ENCODE measurements around the gene GAPDHS. TPM values are rescaled to one million over a fixed set of nuclear protein-coding genes. Genes with fewer than 3 reads are reported as not detected.

The GAPDHS gene
- total RNA-seq, 1 experiment from 2014 or later, result not detected

- Histone ChIP-seq H3K4me1 (replicated peaks) (no peaks in the 10 kb centered on the region), H3K4me3 (no peak overlapping the region), H3K27me3 (replicated peaks) (peaks cover 51% of the 10 kb centered on the region), H3K36me3 (no peaks in the 10 kb centered on the region), H3K9me3 (replicated peaks) (no peaks in the 10 kb centered on the region), H3K27ac (no peak overlapping the region)
- DNase-seq (ENCODE audit: low read depth in 1 of 2, low spot score in 2 of 2), result no peak
These were observed 31.6 kb upstream of the GAPDHS start for GRCh38 chr19:35501684-35502083.

GRCh38 chr19:35502751-35503150 lies 30.5 kb upstream of the GAPDHS start:
- Histone ChIP-seq H3K36me3 (no peaks in the 10 kb centered on the region), H3K4me1 (replicated peaks) (no peaks in the 10 kb centered on the region), H3K27ac (no peak overlapping the region), H3K4me3 (no peak overlapping the region), H3K9me3 (replicated peaks) (no peaks in the 10 kb centered on the region), H3K27me3 (replicated peaks) (peaks cover 62% of the 10 kb centered on the region)
- no peak for DNase-seq (ENCODE audit: low read depth in 1 of 2, low spot score in 2 of 2)

- H3K4me3 ChIP-seq, result no peak overlapping the region
- 0 out of 2 replicates have a peak, but pooled peaks cover 3% of the 10 kb centered on the region for H3K9me3 ChIP-seq (replicated peaks)
- peaks cover 4% of the 10 kb centered on the region for H3K4me1 ChIP-seq (replicated peaks)
- no peak for DNase-seq (ENCODE audit: low read depth in 1 of 2, low spot score in 2 of 2)
- H3K36me3 ChIP-seq, result no peaks in the 10 kb centered on the region
- peaks cover 83% of the 10 kb centered on the region for H3K27me3 ChIP-seq (replicated peaks)
- no peak overlapping the region for H3K27ac ChIP-seq
These were observed 27.2 kb upstream of the GAPDHS start for GRCh38 chr19:35506011-35506410.

- peaks cover 82% of the 10 kb centered on the region for H3K27me3 ChIP-seq (replicated peaks)
- H3K36me3 ChIP-seq, result no peaks in the 10 kb centered on the region
- no peak overlapping the region for H3K27ac ChIP-seq
- DNase-seq (ENCODE audit: low read depth in 1 of 2, low spot score in 2 of 2), result no peak
- H3K4me1 ChIP-seq (replicated peaks), result peaks cover 4% of the 10 kb centered on the region
- 0 out of 2 replicates have a peak, but pooled peaks cover 3% of the 10 kb centered on the region for H3K9me3 ChIP-seq (replicated peaks)
- no peak overlapping the region for H3K4me3 ChIP-seq
These were observed 25.7 kb upstream of the GAPDHS start for GRCh38 chr19:35507561-35507960.

- peaks cover 78% of the 10 kb centered on the region for H3K27me3 ChIP-seq (replicated peaks)
- H3K36me3 ChIP-seq, result no peaks in the 10 kb centered on the region
- H3K4me3 ChIP-seq, result no peak overlapping the region
- H3K27ac ChIP-seq, result no peak overlapping the region
- 0 out of 2 replicates have a peak, but pooled peaks cover 3% of the 10 kb centered on the region for H3K9me3 ChIP-seq (replicated peaks)
- no peak for DNase-seq (ENCODE audit: low read depth in 1 of 2, low spot score in 2 of 2)
- peaks cover 4% of the 10 kb centered on the region for H3K4me1 ChIP-seq (replicated peaks)
These were observed 25.1 kb upstream of the GAPDHS start for GRCh38 chr19:35508129-35508528.

- H3K36me3 ChIP-seq, result no peaks in the 10 kb centered on the region
- 0 out of 2 replicates have a peak, but pooled peaks cover 3% of the 10 kb centered on the region for H3K9me3 ChIP-seq (replicated peaks)
- DNase-seq (ENCODE audit: low read depth in 1 of 2, low spot score in 2 of 2), result no peak
- peaks cover 73% of the 10 kb centered on the region for H3K27me3 ChIP-seq (replicated peaks)
- no peak overlapping the region for H3K27ac ChIP-seq
- H3K4me3 ChIP-seq, result no peak overlapping the region
- peaks cover 4% of the 10 kb centered on the region for H3K4me1 ChIP-seq (replicated peaks)
These were observed 24.1 kb upstream of the GAPDHS start for GRCh38 chr19:35509018-35509652.

- Histone ChIP-seq H3K36me3 (no peaks in the 10 kb centered on the region), H3K4me1 (replicated peaks) (peaks cover 4% of the 10 kb centered on the region), H3K27ac (no peak overlapping the region), H3K9me3 (replicated peaks) (0 out of 2 replicates have a peak, but pooled peaks cover 3% of the 10 kb centered on the region), H3K4me3 (no peak overlapping the region), H3K27me3 (replicated peaks) (peaks cover 72% of the 10 kb centered on the region)
- DNase-seq (ENCODE audit: low read depth in 1 of 2, low spot score in 2 of 2), result peak; percentile 59 to 70
These were observed 23.2 kb upstream of the GAPDHS start for GRCh38 chr19:35509861-35510625.

- H3K9me3 ChIP-seq (replicated peaks), result 0 out of 2 replicates have a peak, but pooled peaks cover 3% of the 10 kb centered on the region
- H3K27me3 ChIP-seq (replicated peaks), result peaks cover 69% of the 10 kb centered on the region
- H3K4me3 ChIP-seq, result no peak overlapping the region
- peaks cover 4% of the 10 kb centered on the region for H3K4me1 ChIP-seq (replicated peaks)
- no peak overlapping the region for H3K27ac ChIP-seq
- H3K36me3 ChIP-seq, result no peaks in the 10 kb centered on the region
- no peak for DNase-seq (ENCODE audit: low read depth in 1 of 2, low spot score in 2 of 2)
These were observed 22.7 kb upstream of the GAPDHS start for GRCh38 chr19:35510626-35510964.

- H3K27me3 ChIP-seq (replicated peaks), result peaks cover 61% of the 10 kb centered on the region
- no peaks in the 10 kb centered on the region for H3K36me3 ChIP-seq
- H3K4me3 ChIP-seq, result no peak overlapping the region
- no peak for DNase-seq (ENCODE audit: low read depth in 1 of 2, low spot score in 2 of 2)
- H3K4me1 ChIP-seq (replicated peaks), result peaks cover 4% of the 10 kb centered on the region
- H3K27ac ChIP-seq, result no peak overlapping the region
- H3K9me3 ChIP-seq (replicated peaks), result 0 out of 2 replicates have a peak, but pooled peaks cover 3% of the 10 kb centered on the region
These were observed 21.9 kb upstream of the GAPDHS start for GRCh38 chr19:35511337-35511736.

GRCh38 chr19:35512831-35513627 lies 20.2 kb upstream of the GAPDHS start:
- Histone ChIP-seq H3K27ac (no peak overlapping the region), H3K4me3 (no peak overlapping the region), H3K4me1 (replicated peaks) (peaks cover 8% of the 10 kb centered on the region), H3K36me3 (no peaks in the 10 kb centered on the region), H3K9me3 (replicated peaks) (0 out of 2 replicates have a peak, but pooled peaks cover 3% of the 10 kb centered on the region), H3K27me3 (replicated peaks) (peaks cover 44% of the 10 kb centered on the region)
- no peak for DNase-seq (ENCODE audit: low read depth in 1 of 2, low spot score in 2 of 2)

GRCh38 chr19:35513628-35514281 lies 19.5 kb upstream of the GAPDHS start, which contains the start of gene DMKN:
DMKN (minus strand) TSS chr19:35513649; CDS start chr19:35513475, 174 bp downstream.
- H3K4me3 ChIP-seq, result no peak within 1 kb of the TSS
- 0 out of 2 replicates have a peak, but pooled peaks cover 3% of the 10 kb centered on the region for H3K9me3 ChIP-seq (replicated peaks)
- DNase-seq (ENCODE audit: low read depth in 1 of 2, low spot score in 2 of 2), result no peak
- peaks cover 37% of the 10 kb centered on the region for H3K27me3 ChIP-seq (replicated peaks)
- H3K27ac ChIP-seq, result no peak within 1 kb of the TSS
- H3K4me1 ChIP-seq (replicated peaks), result peaks cover 15% of the 10 kb centered on the region
- H3K36me3 ChIP-seq, result no peaks in the 10 kb centered on the region

- Histone ChIP-seq H3K4me1 (replicated peaks) (peaks cover 21% of the 10 kb centered on the region), H3K27me3 (replicated peaks) (peaks cover 31% of the 10 kb centered on the region), H3K4me3 (no peak overlapping the region), H3K9me3 (replicated peaks) (0 out of 2 replicates have a peak, but pooled peaks cover 3% of the 10 kb centered on the region), H3K27ac (no peak overlapping the region), H3K36me3 (no peaks in the 10 kb centered on the region)
- no peak for DNase-seq (ENCODE audit: low read depth in 1 of 2, low spot score in 2 of 2)
These were observed 18.9 kb upstream of the GAPDHS start for GRCh38 chr19:35514282-35514809.

GRCh38 chr19:35516310-35516709 lies 16.9 kb upstream of the GAPDHS start:
- no peaks in the 10 kb centered on the region for H3K9me3 ChIP-seq (replicated peaks)

More at GRCh38 chr19:35516310-35516709, 16.9 kb upstream of the GAPDHS start:
- Histone ChIP-seq H3K27me3 (replicated peaks) (peaks cover 12% of the 10 kb centered on the region), H3K4me3 (no peak overlapping the region), H3K4me1 (replicated peaks) (peaks cover 18% of the 10 kb centered on the region), H3K36me3 (no peaks in the 10 kb centered on the region), H3K27ac (no peak overlapping the region)
- no peak for DNase-seq (ENCODE audit: low read depth in 1 of 2, low spot score in 2 of 2)
